Right ventricle myocardium inferior (tissue), 1 donor: ENCODE results near the gene HKDC1. TPM values are rescaled to one million over a fixed set of nuclear protein-coding genes. Genes with fewer than 3 reads are reported as not detected.
"Not testable (repeated sequence)": the region's sequence is repeated elsewhere in the genome, so short reads cannot be mapped to it uniquely, and the experiment has no call there.

Experiments used
- ATAC-seq: fragments of 200-7000 bp; cut with Tn5 transposase; one replicate; pipeline ENCODE4 v1.9.1; 2020; ENCODE audit warnings: mild to moderate bottlenecking, moderate library complexity
- DNase-seq: peaks from one replicate; pipeline ENCODE4 v3.0.0; 2021; ENCODE audit errors: missing footprints
- intact Hi-C: fragments of 100-400 bp; cut with DNase I; formaldehyde crosslinking; loops from one replicate; pipeline ENCODE4 v1.11.0; 2022
- total RNA-seq: library from RNA; stranded (reverse); fragmentation: NEBNext Ultra II Directional; extraction: Animal tissue kit (Norgen Biotek cat#: 25700); gene quantifications from one replicate; pipeline ENCODE4 v1.2.1, GENCODE V29; 2021
- donor health status: DM: no; HTN: yes; CAD: no; lungs with severe emphysema.

The HKDC1 gene
- total RNA-seq, 1 donor from 2014 or later = not detected

GRCh38 chr10:69308304-69308703 is 88.2 kb downstream of the HKDC1 start:
- ATAC-seq, intact Hi-C loops, DNase-seq: not testable (repeated sequence)

- ATAC-seq (no peak), DNase-seq (no peak)
- intact Hi-C loops = no loop called here
Observed at GRCh38 chr10:69311309-69311708, 91.2 kb downstream of the HKDC1 start.

GRCh38 chr10:69312528-69312927 is 92.4 kb downstream of the HKDC1 start:
- intact Hi-C loops = no loop called here
- ATAC-seq = no peak
- no peak for DNase-seq

GRCh38 chr10:69315100-69315542 is 95.0 kb downstream of the HKDC1 start:
- no peak for ATAC-seq
- intact Hi-C loops = loop anchor here (5.0 kb wide), 4 partner anchors 47 to 78 kb away; no protein-coding TSS in a partner anchor
- DNase-seq = no peak

- no peak for DNase-seq
Observed at GRCh38 chr10:69315610-69316312, 95.6 kb downstream of the HKDC1 start.

GRCh38 chr10:69316313-69317059 is 96.4 kb downstream of the HKDC1 start:
- DNase-seq (no peak), ATAC-seq (no peak)
- intact Hi-C loops = loop anchor here (5.0 kb wide), 4 partner anchors 46 to 79 kb away; no protein-coding TSS in a partner anchor

More at GRCh38 chr10:69315610-69316312, 95.6 kb downstream of the HKDC1 start:
- intact Hi-C loops = loop anchor here (5.0 kb wide), 4 partner anchors 47 to 78 kb away; no protein-coding TSS in a partner anchor
- no peak for ATAC-seq

Other genes starting within 250 kb of the HKDC1 start
- gene KIFBP, start 231.5 kb upstream of the HKDC1 start, total RNA-seq = 52.2 TPM
- 50.2 TPM for gene SRGN, start 132.2 kb upstream of the HKDC1 start, total RNA-seq
- 32.5 TPM for gene VPS26A, start 96.2 kb upstream of the HKDC1 start, total RNA-seq
- 40.1 TPM for gene SUPV3L1, start 40.1 kb upstream of the HKDC1 start, total RNA-seq
- 186 TPM for gene HK1, start 58.2 kb downstream of the HKDC1 start, total RNA-seq
- 0.19 TPM for gene TACR2, start 196.6 kb downstream of the HKDC1 start, total RNA-seq
- 11.8 TPM for gene TSPAN15, start 231.1 kb downstream of the HKDC1 start, total RNA-seq